Measurements from ENCODE around the gene AKT2. TPM values are rescaled to one million over a fixed set of nuclear protein-coding genes. Genes with fewer than 3 reads are reported as not detected.

The AKT2 gene
- total RNA-seq, 1 donor from 2014 or later = 99.9 TPM

DNA sequence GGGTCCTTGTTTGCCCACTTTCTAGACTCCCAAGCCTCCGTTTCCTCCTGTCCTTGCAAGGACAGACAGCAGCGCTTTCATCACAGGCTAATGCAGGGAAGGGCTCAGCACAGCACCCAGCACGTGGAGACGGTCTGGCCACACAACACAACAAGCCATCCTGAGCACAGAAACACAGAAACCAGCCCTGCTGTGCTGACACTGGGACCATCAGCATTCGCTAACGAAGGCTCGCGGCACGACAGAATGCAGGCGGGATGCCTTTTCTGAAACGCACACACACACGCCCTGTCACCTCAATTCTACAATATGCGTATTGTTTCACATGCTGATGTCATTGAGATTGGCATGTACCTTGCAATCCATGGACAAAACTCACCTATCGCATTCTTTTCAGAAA, 12.9 kb downstream of the AKT2 start:
- TF ChIP-seq, protein P1, sequence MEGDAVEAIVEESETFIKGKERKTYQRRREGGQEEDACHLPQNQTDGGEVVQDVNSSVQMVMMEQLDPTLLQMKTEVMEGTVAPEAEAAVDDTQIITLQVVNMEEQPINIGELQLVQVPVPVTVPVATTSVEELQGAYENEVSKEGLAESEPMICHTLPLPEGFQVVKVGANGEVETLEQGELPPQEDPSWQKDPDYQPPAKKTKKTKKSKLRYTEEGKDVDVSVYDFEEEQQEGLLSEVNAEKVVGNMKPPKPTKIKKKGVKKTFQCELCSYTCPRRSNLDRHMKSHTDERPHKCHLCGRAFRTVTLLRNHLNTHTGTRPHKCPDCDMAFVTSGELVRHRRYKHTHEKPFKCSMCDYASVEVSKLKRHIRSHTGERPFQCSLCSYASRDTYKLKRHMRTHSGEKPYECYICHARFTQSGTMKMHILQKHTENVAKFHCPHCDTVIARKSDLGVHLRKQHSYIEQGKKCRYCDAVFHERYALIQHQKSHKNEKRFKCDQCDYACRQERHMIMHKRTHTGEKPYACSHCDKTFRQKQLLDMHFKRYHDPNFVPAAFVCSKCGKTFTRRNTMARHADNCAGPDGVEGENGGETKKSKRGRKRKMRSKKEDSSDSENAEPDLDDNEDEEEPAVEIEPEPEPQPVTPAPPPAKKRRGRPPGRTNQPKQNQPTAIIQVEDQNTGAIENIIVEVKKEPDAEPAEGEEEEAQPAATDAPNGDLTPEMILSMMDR (IDR thresholded peaks at IDR 0.05) = no peak
- peaks cover 10% of the 10 kb centered on the region for H3K4me1 Mint-ChIP-seq (ENCODE audit: low read depth)
- H3K9me3 Mint-ChIP-seq (ENCODE audit: low read depth) = no peaks in the 10 kb centered on the region
- H3K27me3 Mint-ChIP-seq (ENCODE audit: low read depth) = no peaks in the 10 kb centered on the region
- DNase-seq (ENCODE audit: low spot score) = peak; percentile 39
- no peak overlapping the region for H3K27ac Mint-ChIP-seq (ENCODE audit: unreplicated experiment)
- no peaks in the 10 kb centered on the region for H3K36me3 Mint-ChIP-seq (ENCODE audit: low read depth)
- H3K4me3 Mint-ChIP-seq (ENCODE audit: unreplicated experiment) = no peak overlapping the region

DNA sequence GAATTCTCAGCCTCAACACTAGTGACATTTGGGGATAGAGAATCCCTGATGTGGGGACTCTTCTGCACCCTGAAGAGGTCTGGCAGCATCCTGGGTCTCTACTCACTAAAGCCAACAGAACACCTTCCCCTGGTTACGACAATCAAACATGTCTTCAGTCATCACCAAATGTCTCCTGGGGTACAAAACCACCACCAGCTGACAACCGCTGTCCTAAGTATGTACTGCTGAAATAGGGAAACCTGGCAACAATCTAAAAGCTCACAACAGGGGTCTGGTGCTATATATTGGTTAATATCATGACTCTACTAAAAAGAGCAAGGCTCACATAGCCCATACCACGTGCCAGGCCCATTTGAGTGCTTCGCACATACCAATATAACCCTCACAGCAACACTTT, 13.4 kb downstream of the AKT2 start:
- TF ChIP-seq, protein P1 (IDR thresholded peaks at IDR 0.05) = no peak
- H3K4me3 Mint-ChIP-seq (ENCODE audit: unreplicated experiment) = no peak overlapping the region
- no peaks in the 10 kb centered on the region for H3K9me3 Mint-ChIP-seq (ENCODE audit: low read depth)
- no peaks in the 10 kb centered on the region for H3K36me3 Mint-ChIP-seq (ENCODE audit: low read depth)
- H3K27ac Mint-ChIP-seq (ENCODE audit: unreplicated experiment) = no peak overlapping the region
- no peaks in the 10 kb centered on the region for H3K27me3 Mint-ChIP-seq (ENCODE audit: low read depth)
- DNase-seq (ENCODE audit: low spot score) = no peak
- peaks cover 10% of the 10 kb centered on the region for H3K4me1 Mint-ChIP-seq (ENCODE audit: low read depth)

DNA sequence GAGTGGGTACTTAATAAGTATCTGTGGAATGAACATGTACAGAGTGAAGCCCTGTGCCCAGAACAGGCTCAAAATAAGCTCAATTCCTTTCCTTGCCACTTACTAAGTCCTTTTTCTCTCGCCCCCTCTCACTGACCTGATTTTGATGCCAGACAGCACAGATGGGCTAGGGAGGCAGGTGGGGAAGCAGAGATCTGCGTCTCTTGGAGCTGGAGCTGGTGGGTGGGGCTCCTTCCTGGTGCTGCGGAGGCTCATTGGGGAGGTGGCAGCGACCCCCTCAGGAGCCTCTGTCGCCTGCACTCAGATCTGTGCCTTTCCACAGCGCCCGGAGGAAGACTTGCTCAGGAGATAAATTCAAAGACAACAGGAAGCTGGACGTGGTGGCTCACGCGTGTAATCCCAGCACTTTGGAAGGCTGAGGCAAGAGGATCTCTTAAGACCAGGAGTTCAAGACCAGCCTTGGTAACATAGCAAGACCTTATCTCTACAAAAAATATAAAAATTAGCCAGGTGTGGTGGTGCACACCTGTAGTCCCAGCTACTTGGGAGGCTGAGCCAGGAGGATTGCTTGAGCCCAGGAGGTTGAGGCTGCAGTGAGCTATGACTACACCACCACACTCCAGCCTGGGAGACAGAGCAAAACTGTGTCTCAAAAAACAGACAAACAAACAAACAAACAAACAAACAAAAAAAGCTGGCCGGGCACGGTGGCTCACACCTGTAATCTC, 14.6 kb downstream of the AKT2 start:
- Mint-ChIP-seq H3K36me3 (ENCODE audit: low read depth) (no peaks in the 10 kb centered on the region), H3K4me1 (ENCODE audit: low read depth) (peaks cover 10% of the 10 kb centered on the region), H3K27me3 (ENCODE audit: low read depth) (no peaks in the 10 kb centered on the region), H3K9me3 (ENCODE audit: low read depth) (no peaks in the 10 kb centered on the region), H3K27ac (ENCODE audit: unreplicated experiment) (no peak overlapping the region), H3K4me3 (ENCODE audit: unreplicated experiment) (no peak overlapping the region)
- no peak for DNase-seq (ENCODE audit: low spot score)
- TF ChIP-seq, protein P1 (IDR thresholded peaks at IDR 0.05) = no peak

DNA sequence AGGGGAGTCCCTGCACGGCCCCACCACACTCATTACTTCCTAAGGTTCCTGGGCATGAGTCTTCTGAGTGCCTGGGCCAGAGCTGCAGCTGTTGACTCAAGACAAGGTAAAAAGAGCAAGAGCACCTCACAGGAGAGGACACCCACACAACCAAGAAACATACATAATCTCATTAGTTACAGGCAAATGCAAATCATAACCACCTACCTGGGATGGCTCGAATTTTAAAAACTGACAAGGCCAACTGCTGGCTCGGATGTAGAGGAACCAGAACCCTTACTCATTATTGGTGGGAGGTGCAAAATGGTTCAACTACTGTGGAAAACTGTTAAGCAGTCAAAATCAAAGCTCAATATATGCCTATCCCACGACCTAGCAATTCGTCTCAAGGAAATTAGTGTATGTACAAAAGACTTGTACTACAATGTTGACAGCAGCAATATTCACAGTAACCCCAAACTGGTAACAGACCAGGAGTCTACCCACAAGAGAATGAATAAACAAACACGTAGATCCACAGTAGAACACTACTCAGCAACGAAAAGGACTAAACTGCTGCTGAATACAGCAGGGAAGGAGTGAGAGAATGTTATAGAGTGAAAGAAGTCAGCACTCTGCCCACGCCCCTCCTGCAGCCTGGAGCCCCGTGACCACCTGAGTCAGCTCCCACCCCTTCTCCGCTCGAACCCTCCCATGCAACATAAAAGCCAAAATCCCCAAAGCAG, 15.8 kb downstream of the AKT2 start:
- DNase-seq (ENCODE audit: low spot score) = no peak
- Mint-ChIP-seq H3K36me3 (ENCODE audit: low read depth) (peaks cover 3% of the 10 kb centered on the region), H3K4me3 (ENCODE audit: unreplicated experiment) (no peak overlapping the region), H3K4me1 (ENCODE audit: low read depth) (peaks cover 8% of the 10 kb centered on the region), H3K27ac (ENCODE audit: unreplicated experiment) (no peak overlapping the region), H3K27me3 (ENCODE audit: low read depth) (no peaks in the 10 kb centered on the region), H3K9me3 (ENCODE audit: low read depth) (no peaks in the 10 kb centered on the region)
- TF ChIP-seq, protein P1 (IDR thresholded peaks at IDR 0.05) = no peak

DNA sequence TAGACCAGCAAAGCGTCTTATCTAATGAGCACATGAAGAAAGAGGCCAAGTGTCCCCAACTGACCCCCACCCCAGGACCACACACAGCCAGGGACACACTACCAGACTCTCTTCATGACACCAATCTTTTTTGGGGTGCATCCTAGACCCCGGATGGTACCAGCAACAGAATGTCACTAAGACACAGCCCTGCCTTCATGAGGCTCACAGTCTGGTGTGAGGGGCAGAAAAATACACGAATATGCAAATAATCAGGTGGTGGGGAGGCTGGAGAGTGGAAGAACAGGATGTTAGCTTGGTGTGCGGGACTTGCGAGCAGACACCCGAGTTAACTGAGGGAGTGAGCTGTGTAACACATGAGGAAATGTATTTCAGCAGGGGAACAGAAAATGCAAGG, 17.5 kb downstream of the AKT2 start:
- Mint-ChIP-seq H3K27ac (ENCODE audit: unreplicated experiment) (no peak overlapping the region), H3K36me3 (ENCODE audit: low read depth) (peaks cover 7% of the 10 kb centered on the region), H3K4me1 (ENCODE audit: low read depth) (no peaks in the 10 kb centered on the region), H3K4me3 (ENCODE audit: unreplicated experiment) (no peak overlapping the region), H3K27me3 (ENCODE audit: low read depth) (no peaks in the 10 kb centered on the region), H3K9me3 (ENCODE audit: low read depth) (no peaks in the 10 kb centered on the region)
- TF ChIP-seq, protein P1 (IDR thresholded peaks at IDR 0.05) = no peak
- DNase-seq (ENCODE audit: low spot score) = no peak

Measured in chondrocyte (in vitro differentiated cells).